Fibroblast of gingiva (primary cell): Measurements from ENCODE around the gene CELA2B.

Experiments used
- DNase-seq: peaks from one replicate; pipeline ENCODE4 v3.0.0-alpha.2; 2011; ENCODE audit warnings: low read depth

The CELA2B gene

GRCh38 chr1:15525050-15526020 is 49.4 kb downstream of the CELA2B start:
- no peak for DNase-seq

GRCh38 chr1:15526021-15526489 is 50.2 kb downstream of the CELA2B start:
- DNase-seq = no peak

GRCh38 chr1:15526490-15527339 is 50.8 kb downstream of the CELA2B start, which contains the start of gene DNAJC16:
TSS of gene DNAJC16 (plus strand) at chr1:15526848. CDS start at chr1:15529106, 2,258 bp downstream.
- peak; percentile 100 for DNase-seq

DNA sequence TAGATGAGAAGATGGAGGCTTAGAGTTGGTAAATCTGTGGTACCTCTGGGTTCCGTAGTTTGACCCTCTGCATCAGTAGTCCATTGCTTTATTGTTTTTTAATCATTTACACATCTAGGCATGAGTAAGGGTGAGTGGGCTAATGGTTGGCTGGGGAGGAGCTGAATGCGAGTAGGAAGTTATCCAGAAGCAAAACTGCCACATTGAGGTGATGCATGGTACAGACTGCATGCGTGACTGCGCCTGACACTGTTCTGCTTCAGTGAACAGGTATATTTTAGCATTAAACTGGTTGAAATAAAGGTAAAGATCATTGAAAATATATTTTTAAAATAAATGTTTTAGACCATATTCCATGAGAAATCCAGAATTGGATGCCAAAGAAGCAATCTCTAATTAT is 55.1 kb downstream of the CELA2B start:
- DNase-seq = no peak

DNA sequence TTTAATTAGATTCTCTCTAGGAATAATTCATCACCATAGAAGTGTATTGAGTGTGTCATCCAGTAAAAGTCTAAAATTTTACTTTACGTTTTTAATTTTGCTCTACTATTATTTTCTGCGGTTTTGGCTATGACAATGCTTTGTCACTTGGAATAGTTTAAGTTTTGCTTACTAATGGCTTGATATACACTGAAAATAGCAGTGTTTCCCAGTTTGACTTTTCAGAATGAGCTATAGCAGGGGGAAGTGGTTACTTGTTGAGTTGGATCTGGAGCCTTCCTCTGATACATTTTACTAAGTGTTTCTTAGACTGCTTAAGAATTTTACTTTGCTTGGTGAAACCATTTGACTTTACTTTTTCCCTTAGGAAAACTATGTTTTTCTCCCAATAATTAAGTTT is 55.8 kb downstream of the CELA2B start:
- DNase-seq = no peak

GRCh38 chr1:15538771-15539170 is 62.9 kb downstream of the CELA2B start:
- no peak for DNase-seq

- peak; percentile 14 for DNase-seq
Measured at GRCh38 chr1:15540186-15540585, 64.3 kb downstream of the CELA2B start.
